Testis (tissue), 3 donors: ENCODE results near the gene CYTH4. TPM values are rescaled to one million over a fixed set of nuclear protein-coding genes. Genes with fewer than 3 reads are reported as not detected.

ENCODE experiments used
- DNase-seq: peaks from one replicate; pipeline ENCODE4 v3.0.0-alpha.2; 2019
- H3K27ac ChIP-seq, 2 donors: fragments of 200-600 bp; sonication (generic); one replicate each; pipeline ENCODE4 v1.5.1; 2019
- H3K27me3 ChIP-seq: fragments of 200-600 bp; sonication (generic); one replicate; pipeline ENCODE4 v1.5.1; 2019
- H3K36me3 ChIP-seq: fragments of 200-600 bp; sonication (generic); one replicate; pipeline ENCODE4 v1.5.1; 2017; ENCODE audit warnings: low read depth; ENCODE audit errors: missing control alignments
- H3K4me1 ChIP-seq: fragments of 200-600 bp; sonication (generic); one replicate; pipeline ENCODE4 v1.5.1; 2019
- H3K4me3 ChIP-seq, 2 donors: fragments of 200-600 bp; sonication (generic); one replicate each; pipeline ENCODE4 v1.5.1; 2017 to 2019
- H3K9me3 ChIP-seq: fragments of 200-600 bp; sonication (generic); one replicate; pipeline ENCODE4 v1.5.1; 2017
- CTCF ChIP-seq, 3 experiments: fragments of 450-650 bp in 2 of 3; fragments of 200-600 bp in 1 of 3; sonication (generic) in 1 of 3; IDR thresholded peaks; one replicate each; pipeline ENCODE4 v1.5.1; 2016 to 2019; ENCODE audit warnings: antibody characterized with exemption in 3 of 3, mild to moderate bottlenecking in 2 of 3, moderate library complexity in 1 of 3
- POLR2A ChIP-seq: fragments of 450-650 bp; IDR thresholded peaks from one replicate; pipeline ENCODE4 v1.6.1; 2017; ENCODE audit warnings: antibody characterized with exemption, mild to moderate bottlenecking, moderate library complexity
- WGBS, 2 donors: methylation state at CpG; one replicate each; pipeline ENCODE4 v1.1.5; 2018; 5-methylcytosine and 5-hydroxymethylcytosine counted together
- intact Hi-C: fragments of 100-400 bp; cut with DNase I; formaldehyde crosslinking; loops from one replicate; pipeline ENCODE4 v1.15.1; 2023; ENCODE audit warnings: low total_unique reads
- polyA plus RNA-seq: library from polyadenylated mRNA; stranded (reverse); fragments of 350-450 nt; fragmentation: Illumina TruSeq; extraction: RNeasy Lipid Tissue Mini Kit (QIAGEN cat#74804); gene quantifications from one replicate; pipeline ENCODE4 v1.2.3, GENCODE V29; 2014; ENCODE audit warnings: low read depth, low replicate concordance; ENCODE audit not compliant: insufficient read depth
- total RNA-seq, 2 donors: library from RNA; depleted of rRNA; stranded (reverse); fragments of >200 nt; gene quantifications; one replicate each; pipeline ENCODE4 v1.2.3, GENCODE V29; 2016

The CYTH4 gene
- total and polyA plus RNA-seq, 3 donors from 2014 or later, result 2.7 to 7.2 (median 6.8) TPM

- no peaks in the 10 kb centered on the region for H3K9me3 ChIP-seq
- H3K36me3 ChIP-seq, result no peaks in the 10 kb centered on the region
- intact Hi-C loops, result no loop called here
- DNase-seq, result no peak
- H3K27ac ChIP-seq, result no peak overlapping the region
- TF ChIP-seq CTCF (IDR thresholded peaks at IDR 0.05) (no peak), POLR2A (no peak)
- H3K4me3 ChIP-seq, result no peak overlapping the region
- H3K4me1 ChIP-seq, result no peaks in the 10 kb centered on the region
- WGBS, 2 donors, result 93 to 97% methylated on average over 10 to 11 of the region's 11 CpGs
- H3K27me3 ChIP-seq, result no peaks in the 10 kb centered on the region
Measured at GRCh38 chr22:37358386-37358785, 76.1 kb downstream of the CYTH4 start.

- DNase-seq, result no peak
- Histone ChIP-seq H3K4me3 (no peak overlapping the region), H3K9me3 (no peaks in the 10 kb centered on the region), H3K27me3 (no peaks in the 10 kb centered on the region), H3K36me3 (no peaks in the 10 kb centered on the region), H3K4me1 (no peaks in the 10 kb centered on the region), H3K27ac (no peak overlapping the region)
- WGBS, 2 donors, result 70 to 76% methylated on average over 8 of the region's 8 CpGs
- TF ChIP-seq CTCF (IDR thresholded peaks at IDR 0.05), result no peak
- intact Hi-C loops, result no loop called here
Measured at GRCh38 chr22:37358917-37359316, 76.6 kb downstream of the CYTH4 start.

- TF ChIP-seq POLR2A (no peak), CTCF (IDR thresholded peaks at IDR 0.05) (no peak)
- no peak overlapping the region for H3K4me3 ChIP-seq
Measured at GRCh38 chr22:37362621-37363020, 80.3 kb downstream of the CYTH4 start.

GRCh38 chr22:37363261-37363992 lies 81.1 kb downstream of the CYTH4 start:
- Histone ChIP-seq H3K36me3 (no peaks in the 10 kb centered on the region), H3K4me1 (no peaks in the 10 kb centered on the region), H3K9me3 (no peaks in the 10 kb centered on the region), H3K27me3 (no peaks in the 10 kb centered on the region), H3K4me3 (no peak overlapping the region), H3K27ac (no peak overlapping the region)
- intact Hi-C loops, result no loop called here
- 53 to 72% methylated on average over 14 to 15 of the region's 15 CpGs for WGBS, 2 donors
- TF ChIP-seq POLR2A (no peak), CTCF (IDR thresholded peaks at IDR 0.05) (no peak)
- no peak for DNase-seq

More at GRCh38 chr22:37362621-37363020, 80.3 kb downstream of the CYTH4 start:
- Histone ChIP-seq H3K27me3 (no peaks in the 10 kb centered on the region), H3K4me1 (no peaks in the 10 kb centered on the region), H3K27ac (no peak overlapping the region), H3K9me3 (no peaks in the 10 kb centered on the region), H3K36me3 (no peaks in the 10 kb centered on the region)
- intact Hi-C loops, result no loop called here
- no peak for DNase-seq
- 68% methylated on average over 3 of the region's 3 CpGs; no CpG with 5 or more reads in 1 of the 2 donors for WGBS, 2 donors

Other genes with a start within 250 kb of the CYTH4 start
- 10 to 100 TPM; 39.1 to 57.0 TPM for gene KCTD17, start 230.8 kb upstream of the CYTH4 start, total RNA-seq
- 99.1 TPM for gene KCTD17, start 230.8 kb upstream of the CYTH4 start, polyA plus RNA-seq
- gene TMPRSS6, start 172.8 kb upstream of the CYTH4 start, total RNA-seq, result 1 to 10 TPM; 1.5 to 3.4 TPM
- gene TMPRSS6, start 172.8 kb upstream of the CYTH4 start, polyA plus RNA-seq, result 4.0 TPM
- 1 to 10 TPM in 1 of 2 donors, under 1 TPM in 1; 0.74 to 1.5 TPM for gene IL2RB, start 132.6 kb upstream of the CYTH4 start, total RNA-seq
- gene IL2RB, start 132.6 kb upstream of the CYTH4 start, polyA plus RNA-seq, result 2.9 TPM
- 10 to 100 TPM; 12.6 to 14.8 TPM for gene C1QTNF6, start 94.3 kb upstream of the CYTH4 start, total RNA-seq
- 15.0 TPM for gene C1QTNF6, start 94.3 kb upstream of the CYTH4 start, polyA plus RNA-seq
- 10 to 100 TPM; 40.1 to 54.4 TPM for gene SSTR3, start 70.0 kb upstream of the CYTH4 start, total RNA-seq
- 26.8 TPM for gene SSTR3, start 70.0 kb upstream of the CYTH4 start, polyA plus RNA-seq
- gene RAC2, start 38.2 kb upstream of the CYTH4 start, total RNA-seq, result 10 to 100 TPM in 1 of 2 donors, 1 to 10 TPM in 1; 1.2 to 10.7 TPM
- 15.5 TPM for gene RAC2, start 38.2 kb upstream of the CYTH4 start, polyA plus RNA-seq
- gene ELFN2, start 145.0 kb downstream of the CYTH4 start, total RNA-seq, result 1 to 10 TPM; 5.3 to 5.7 TPM
- 4.8 TPM for gene ELFN2, start 145.0 kb downstream of the CYTH4 start, polyA plus RNA-seq
- 1 to 10 TPM; 8.1 to 8.2 TPM for gene MFNG, start 203.9 kb downstream of the CYTH4 start, total RNA-seq
- gene MFNG, start 203.9 kb downstream of the CYTH4 start, polyA plus RNA-seq, result 7.5 TPM
- 100 to 1,000 TPM in 1 of 2 donors, 10 to 100 TPM in 1; 89.8 to 113 TPM for gene CARD10, start 236.9 kb downstream of the CYTH4 start, total RNA-seq
- 42.6 TPM for gene CARD10, start 236.9 kb downstream of the CYTH4 start, polyA plus RNA-seq